ENCODE measurements around the gene GPC3.

The GPC3 gene

GRCh38 chrX:133921764-133922389 lies 63.5 kb downstream of the GPC3 start (continued):
- TF ChIP-seq ZXDB (tag by site-specific recombination; IDR thresholded peaks at IDR 0.05), result no peak
- TF ChIP-seq ZNF335 (tag by site-specific recombination; conservative IDR thresholded peaks at IDR 0.05), result peak; percentile 86
- TF ChIP-seq PRDM2 (tag by site-specific recombination; IDR thresholded peaks at IDR 0.05; ENCODE audit: borderline replicate concordance), result no peak
- no peak for TF ChIP-seq ZNF704 (tag by site-specific recombination; IDR thresholded peaks at IDR 0.05)
- no peak for TF ChIP-seq ZNF692 (tag by site-specific recombination; IDR thresholded peaks at IDR 0.05)
- no peak for TF ChIP-seq ZNF521 (tag by site-specific recombination; IDR thresholded peaks at IDR 0.05)
- no peak for TF ChIP-seq OVOL3 (tag by site-specific recombination; IDR thresholded peaks at IDR 0.05)
- TF ChIP-seq ZNF48 (tag by site-specific recombination; IDR thresholded peaks at IDR 0.05), result no peak
- no peak for TF ChIP-seq ZNF19 (tag by site-specific recombination; IDR thresholded peaks at IDR 0.05; ENCODE audit: low read depth)
- TF ChIP-seq ZFP37 (tag by site-specific recombination; IDR thresholded peaks at IDR 0.05), result no peak
- peak; percentile 37; the same call in 1 of the 2 replicates for TF ChIP-seq ZNF629 (tag by site-specific recombination; IDR thresholded peaks at IDR 0.05)
- TF ChIP-seq ZNF549 (tag by site-specific recombination; IDR thresholded peaks at IDR 0.05), result no peak
- no peak for TF ChIP-seq EGR2 (tag by site-specific recombination; IDR thresholded peaks at IDR 0.05; ENCODE audit: low read depth)
- no peak for TF ChIP-seq PRDM10 (tag by site-specific recombination; IDR thresholded peaks at IDR 0.05)
- no peak for TF ChIP-seq ZSCAN18 (tag by site-specific recombination; IDR thresholded peaks at IDR 0.05)
- no peak for TF ChIP-seq ZNF114 (tag by site-specific recombination; IDR thresholded peaks at IDR 0.05)
- TF ChIP-seq ZNF514 (tag by site-specific recombination; IDR thresholded peaks at IDR 0.05), result no peak

All from HEK293 (cell line).